HG03095 (cell line): Measurements from ENCODE around the gene OCIAD1.
"Not testable (repeated sequence)": the region's sequence is repeated elsewhere in the genome, so short reads cannot be mapped to it uniquely, and the experiment has no call there.

Experiments used
- ATAC-seq: cut with Tn5 transposase; IDR thresholded peaks from one replicate; pipeline ENCODE4 v1.9.1; 2021; ENCODE audit warnings: moderate library complexity; ENCODE audit not compliant: unreplicated experiment

OCIAD1 gene

GRCh38 chr4:48881646-48882045, 50.8 kb downstream of the OCIAD1 start:
- not testable (repeated sequence) for ATAC-seq

GRCh38 chr4:48889750-48890149, 58.9 kb downstream of the OCIAD1 start:
- ATAC-seq: not testable (repeated sequence)

GRCh38 chr4:48891028-48891619, 60.2 kb downstream of the OCIAD1 start:
- no peak for ATAC-seq

- ATAC-seq: no peak
Measured at GRCh38 chr4:48896845-48897244, 66.0 kb downstream of the OCIAD1 start.

- ATAC-seq: no peak
Measured at GRCh38 chr4:48898733-48899431, 68.0 kb downstream of the OCIAD1 start.

GRCh38 chr4:48899432-48899749, 68.5 kb downstream of the OCIAD1 start:
- no peak for ATAC-seq

DNA sequence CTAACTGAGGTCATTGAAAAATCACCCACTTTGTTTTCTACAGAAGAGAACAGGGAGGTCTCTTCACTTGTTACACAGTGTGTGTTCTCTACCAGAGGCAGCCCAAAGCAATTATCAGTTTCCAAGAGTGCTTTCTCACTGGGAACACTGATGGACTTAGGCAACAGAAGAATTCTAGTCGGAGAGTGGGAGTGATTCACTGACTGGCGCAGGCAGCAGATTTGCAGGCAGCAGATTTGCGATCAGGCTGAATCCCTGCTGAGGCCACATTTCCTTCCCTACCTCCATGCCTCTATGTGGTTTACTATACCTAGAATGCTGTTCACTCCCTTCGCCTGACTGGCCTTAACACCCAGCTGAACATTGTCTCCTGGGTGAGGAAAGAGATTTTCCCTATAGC, 69.1 kb downstream of the OCIAD1 start:
- no peak for ATAC-seq

GRCh38 chr4:48901196-48901595, 70.3 kb downstream of the OCIAD1 start:
- ATAC-seq: no peak

DNA sequence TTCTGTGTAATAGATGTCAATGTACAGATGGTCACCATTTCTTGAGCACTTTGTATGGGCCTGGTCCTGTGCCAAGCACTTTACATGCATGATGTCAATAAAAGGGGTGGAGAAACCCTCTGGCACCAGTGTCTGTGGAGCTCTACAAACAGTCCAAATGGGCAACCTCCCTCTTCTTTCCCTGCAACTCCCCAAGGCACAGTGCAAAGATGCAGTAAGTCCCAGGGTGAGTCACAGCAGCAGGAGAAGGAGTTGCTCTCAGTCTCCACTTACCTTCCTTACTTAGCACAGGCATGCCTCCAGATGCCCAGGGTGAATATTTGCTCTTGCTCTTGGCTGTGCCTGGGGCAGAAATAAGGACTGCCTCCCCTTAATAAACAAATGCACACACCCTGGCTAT, 71.4 kb downstream of the OCIAD1 start:
- ATAC-seq: no peak

GRCh38 chr4:48904101-48904500, 73.2 kb downstream of the OCIAD1 start:
- ATAC-seq: no peak

DNA sequence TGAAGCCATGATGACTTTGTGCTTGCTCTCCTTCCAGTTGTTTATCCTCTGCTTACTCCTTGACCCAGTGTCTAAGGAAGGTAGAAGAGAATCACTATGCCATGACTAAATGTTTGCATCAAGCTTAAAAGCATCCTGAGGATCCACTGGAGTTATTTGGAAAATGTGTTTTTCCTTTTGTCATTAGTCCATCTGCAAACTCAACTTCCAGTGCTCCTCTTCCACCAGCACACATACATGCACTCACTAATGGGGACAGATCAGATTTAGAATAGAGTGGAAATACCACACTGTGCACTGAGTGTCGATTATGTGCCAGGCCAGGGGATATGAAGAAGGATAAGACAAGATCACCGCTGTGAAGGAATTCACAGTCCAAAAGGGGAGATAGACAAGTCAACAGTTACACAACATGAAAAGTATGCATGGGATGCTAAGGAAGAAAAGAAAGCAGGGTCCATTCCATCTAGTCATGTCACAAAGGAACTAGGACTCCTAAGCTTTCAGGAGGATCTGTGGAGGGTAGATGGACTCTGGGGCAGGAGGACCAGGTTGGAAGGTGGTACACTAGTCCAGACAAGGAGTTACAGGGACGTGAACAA, 73.8 kb downstream of the OCIAD1 start:
- ATAC-seq: no peak

DNA sequence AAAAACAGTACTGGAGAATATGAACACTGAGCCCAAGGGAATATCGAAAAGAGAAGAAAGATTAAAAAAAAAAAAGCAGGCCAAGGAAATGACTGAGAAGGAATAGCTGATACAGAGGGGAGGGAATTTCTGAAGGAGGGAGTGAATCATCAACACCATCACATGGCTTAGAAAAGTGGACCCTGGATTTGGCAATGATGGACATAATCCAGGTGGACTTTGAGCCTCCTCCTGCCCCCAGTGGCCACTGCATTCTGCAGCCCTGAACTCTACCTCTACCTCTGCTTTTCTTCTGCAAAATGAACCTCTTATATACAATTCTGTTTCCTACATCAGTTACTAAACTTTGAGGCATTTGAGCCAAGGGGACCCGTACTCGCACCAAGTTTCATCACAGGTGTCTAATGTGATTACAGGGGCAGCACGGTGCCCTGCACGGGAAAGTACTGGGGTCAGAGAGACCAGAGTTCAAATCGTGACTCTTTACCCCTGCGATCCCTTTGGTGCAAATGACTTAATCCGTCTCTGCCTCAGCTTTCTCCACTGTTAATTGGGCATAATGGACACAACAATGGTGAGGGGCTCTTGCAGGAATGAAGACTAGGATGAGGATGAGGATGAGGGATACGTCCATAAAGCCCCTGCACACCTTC, 74.6 kb downstream of the OCIAD1 start:
- ATAC-seq: no peak

- peak; percentile 87 for ATAC-seq
Measured at GRCh38 chr4:48906206-48907173, 75.6 kb downstream of the OCIAD1 start, which contains the start of gene OCIAD2. Gene OCIAD2 (minus strand): TSS chr4:48906774. CDS start chr4:48904549, 2,225 bp downstream.

- no peak for ATAC-seq
Measured at GRCh38 chr4:48907706-48908477, 77.0 kb downstream of the OCIAD1 start.

DNA sequence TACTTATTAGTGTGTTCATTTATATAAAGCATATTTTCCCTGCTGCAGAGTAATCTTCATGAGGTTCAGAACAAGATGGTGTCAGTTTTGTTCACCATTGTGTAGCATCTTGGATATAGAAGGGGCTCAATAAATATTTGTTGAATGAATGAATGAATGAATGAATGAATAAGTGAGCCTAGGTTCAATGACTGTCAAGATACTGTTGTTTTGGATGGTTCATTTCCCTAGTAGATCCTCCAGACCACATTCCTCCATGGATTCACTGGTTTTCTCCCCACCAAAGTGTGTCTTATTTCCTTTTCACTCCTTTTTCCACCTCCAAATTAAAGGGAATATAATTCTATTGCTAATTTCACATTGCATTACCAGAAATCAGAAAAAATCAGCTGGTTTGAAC, 77.8 kb downstream of the OCIAD1 start:
- ATAC-seq: no peak

DNA sequence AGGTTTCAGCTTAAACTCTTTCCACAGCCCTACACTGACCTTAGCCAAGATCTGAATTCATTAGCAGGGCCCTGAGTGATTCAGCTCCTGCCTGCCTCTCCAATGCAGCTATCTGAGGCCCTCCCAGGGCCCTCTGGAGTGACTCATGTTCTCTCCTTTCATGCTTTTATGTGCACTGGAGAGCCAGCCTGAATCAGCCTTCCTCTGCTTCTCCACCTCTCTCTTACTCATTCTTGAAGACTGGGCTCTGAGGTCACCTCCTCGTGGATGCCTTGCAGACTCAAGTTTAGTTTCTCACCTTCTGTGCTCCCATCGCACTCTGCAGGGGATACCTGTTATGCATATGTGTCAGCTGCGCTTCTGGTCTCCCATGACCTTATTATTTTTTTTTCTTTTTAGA, 78.8 kb downstream of the OCIAD1 start:
- ATAC-seq: no peak

- no peak for ATAC-seq
Measured at GRCh38 chr4:48910511-48910910, 79.6 kb downstream of the OCIAD1 start.
